OCI-LY7 (cell line): ENCODE measurements around the gene AKT1.

Experiments used
- EZH2phosphoT487 ChIP-seq: fragments of 200-600 bp; sonication (generic); IDR thresholded peaks from 2 replicates; pipeline ENCODE4 v1.6.1; 2018; ENCODE audit warnings: low read depth, borderline replicate concordance, mild to moderate bottlenecking, mixed run types, antibody characterized with exemption, low read length, moderate library complexity, mixed read lengths
- TF ChIP-seq, protein P1 (sequence below): fragments of 200-600 bp; sonication (generic); conservative IDR thresholded peaks from 2 replicates; pipeline ENCODE4 v1.5.1; 2014; ENCODE audit warnings: mild to moderate bottlenecking, antibody characterized with exemption, low read length, moderate library complexity, mixed read lengths

DNA sequence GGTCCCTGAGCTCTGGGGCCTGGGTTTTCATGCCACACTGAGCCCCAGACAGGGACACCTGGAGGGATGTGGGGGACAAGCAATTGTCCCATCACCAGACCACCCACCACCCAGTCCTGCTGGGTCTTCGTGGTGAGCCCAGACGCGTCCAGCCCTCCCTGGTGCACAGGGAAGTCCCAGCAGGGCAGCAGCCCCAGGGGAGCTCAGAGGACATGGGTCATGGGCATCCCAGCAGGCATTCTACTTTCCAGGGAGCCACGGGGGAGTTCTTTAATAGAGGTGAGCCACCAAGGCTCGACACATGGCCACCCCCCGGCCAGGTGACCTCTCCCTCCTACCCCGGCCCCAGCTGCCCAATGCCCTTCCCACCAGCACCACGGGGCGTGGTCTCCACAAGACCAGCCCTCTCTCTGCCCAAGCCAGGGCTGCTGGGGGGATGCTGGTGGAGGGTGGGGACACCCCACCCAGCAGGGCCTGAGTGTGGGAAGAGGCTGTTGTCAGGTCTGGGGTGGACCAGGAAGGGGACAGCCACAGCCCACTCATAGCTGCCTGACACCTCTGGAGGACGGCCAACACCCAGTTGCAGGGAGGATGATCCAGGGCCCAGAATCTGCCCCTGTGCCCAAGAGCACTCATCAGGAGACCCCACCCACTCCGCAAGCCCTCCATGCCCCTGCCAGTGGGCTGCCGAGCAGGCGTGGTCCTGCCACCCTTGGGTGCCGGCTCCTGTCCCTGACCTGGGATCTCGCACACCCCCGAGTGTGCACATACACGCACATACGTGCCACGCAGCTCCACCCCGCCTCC lies 14.1 kb downstream of the AKT1 start:
- TF ChIP-seq, protein P1, sequence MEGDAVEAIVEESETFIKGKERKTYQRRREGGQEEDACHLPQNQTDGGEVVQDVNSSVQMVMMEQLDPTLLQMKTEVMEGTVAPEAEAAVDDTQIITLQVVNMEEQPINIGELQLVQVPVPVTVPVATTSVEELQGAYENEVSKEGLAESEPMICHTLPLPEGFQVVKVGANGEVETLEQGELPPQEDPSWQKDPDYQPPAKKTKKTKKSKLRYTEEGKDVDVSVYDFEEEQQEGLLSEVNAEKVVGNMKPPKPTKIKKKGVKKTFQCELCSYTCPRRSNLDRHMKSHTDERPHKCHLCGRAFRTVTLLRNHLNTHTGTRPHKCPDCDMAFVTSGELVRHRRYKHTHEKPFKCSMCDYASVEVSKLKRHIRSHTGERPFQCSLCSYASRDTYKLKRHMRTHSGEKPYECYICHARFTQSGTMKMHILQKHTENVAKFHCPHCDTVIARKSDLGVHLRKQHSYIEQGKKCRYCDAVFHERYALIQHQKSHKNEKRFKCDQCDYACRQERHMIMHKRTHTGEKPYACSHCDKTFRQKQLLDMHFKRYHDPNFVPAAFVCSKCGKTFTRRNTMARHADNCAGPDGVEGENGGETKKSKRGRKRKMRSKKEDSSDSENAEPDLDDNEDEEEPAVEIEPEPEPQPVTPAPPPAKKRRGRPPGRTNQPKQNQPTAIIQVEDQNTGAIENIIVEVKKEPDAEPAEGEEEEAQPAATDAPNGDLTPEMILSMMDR, result no peak
- no peak for TF ChIP-seq EZH2phosphoT487
